PFSK-1 (cell line): Measurements from ENCODE around the gene LPAR1.

Source experiments
- POLR2AphosphoS5 ChIP-seq: IDR thresholded peaks from 2 replicates; pipeline ENCODE4 v1.6.1; 2012; ENCODE audit warnings: low read depth, mild to moderate bottlenecking, control low read depth, low read length, moderate library complexity
- REST ChIP-seq, 2 experiments: IDR thresholded peaks; 2 replicates each; pipeline versions ENCODE4 v1.6.1 to v1.8.0; 2011 to 2012; ENCODE audit warnings: low read depth in 2 of 2, low read length in 2 of 2, control low read depth in 1 of 2, inconsistent platforms in 1 of 2, mild to moderate bottlenecking in 1 of 2, moderate library complexity in 1 of 2; ENCODE audit not compliant: insufficient read depth in 1 of 2

GRCh38 chr9:110922145-110922544 lies 116.1 kb downstream of the LPAR1 start:
- TF ChIP-seq POLR2AphosphoS5 (no peak), REST (IDR thresholded peaks at IDR 0.05; ENCODE audit: insufficient read depth in 1 of 2, low read depth in 2 of 2, low read length in 2 of 2) (no peak)
